WTC11 (cell line): ENCODE measurements around the gene KIF6. TPM values are rescaled to one million over a fixed set of nuclear protein-coding genes. Genes with fewer than 3 reads are reported as not detected.

Source experiments
- ATAC-seq: fragments of 200-7000 bp; cut with Tn5 transposase; 2 replicates; pipeline ENCODE4 v1.10.0; 2021; ENCODE audit warnings: mild to moderate bottlenecking, moderate library complexity
- CTCF ChIA-PET: fragments of 300-600 bp; sonication (Branson Sonifier 250); formaldehyde crosslinking; loops from one replicate; lab custom pipeline; 2021; ENCODE audit warnings: antibody characterized with exemption; lab: Charles Lee
- POLR2A ChIA-PET: fragments of 350-600 bp; sonication (Branson Sonifier 250); formaldehyde crosslinking; loops from one replicate; lab custom pipeline; 2021; ENCODE audit warnings: antibody characterized with exemption; lab: Charles Lee
- DNase-seq: peaks from one replicate; pipeline ENCODE4 v3.0.0; 2021; ENCODE audit warnings: low spot score
- H3K27ac Mint-ChIP-seq: 2 replicates; pipeline ENCODE4 v1.8.0; 2021; ENCODE audit warnings: mixed read lengths
- H3K27me3 Mint-ChIP-seq: 2 replicates; pipeline ENCODE4 v1.8.0; 2021; ENCODE audit warnings: low read depth, mild to moderate bottlenecking, moderate library complexity, mixed read lengths
- H3K36me3 Mint-ChIP-seq: 2 replicates; pipeline ENCODE4 v1.8.0; 2021; ENCODE audit warnings: mixed read lengths
- H3K4me1 Mint-ChIP-seq: 2 replicates; pipeline ENCODE4 v1.8.0; 2022; ENCODE audit warnings: mixed read lengths
- H3K4me3 Mint-ChIP-seq: 2 replicates; pipeline ENCODE4 v1.8.0; 2021; ENCODE audit warnings: mild to moderate bottlenecking, moderate library complexity, mixed read lengths
- H3K9me3 Mint-ChIP-seq: 2 replicates; pipeline ENCODE4 v1.8.0; 2021; ENCODE audit warnings: mixed read lengths
- EMX1 ChIP-seq: fragments of 250-450 bp; sonication (Bioruptor Pico); IDR thresholded peaks from 2 replicates; pipeline ENCODE4 v1.8.0; 2021; ENCODE audit warnings: mild to moderate bottlenecking
- FOXK1 ChIP-seq: sonication (generic); formaldehyde crosslinking; IDR thresholded peaks from 2 replicates; pipeline ENCODE4 v1.8.0; 2022; ENCODE audit warnings: mild to moderate bottlenecking, moderate library complexity, missing genetic modification reagents
- HMGA2 ChIP-seq: fragments of 250-450 bp; sonication (Bioruptor Pico); IDR thresholded peaks from 2 replicates; pipeline ENCODE4 v1.4.0; 2021; ENCODE audit warnings: mild to moderate bottlenecking, moderate library complexity
- JAZF1 ChIP-seq: fragments of 250-450 bp; sonication (Bioruptor Pico); IDR thresholded peaks from 2 replicates; pipeline ENCODE4 v1.9.0; 2021; ENCODE audit warnings: moderate library complexity, mild to moderate bottlenecking, inconsistent platforms
- MYBL2 ChIP-seq: sonication (generic); formaldehyde crosslinking; IDR thresholded peaks from 2 replicates; pipeline ENCODE4 v1.8.1; 2023; ENCODE audit warnings: mild to moderate bottlenecking, moderate library complexity, missing genetic modification reagents
- NR2C2 ChIP-seq: sonication (generic); formaldehyde crosslinking; IDR thresholded peaks from 2 replicates; pipeline ENCODE4 v1.8.0; 2022; ENCODE audit warnings: mild to moderate bottlenecking, missing genetic modification reagents
- NR3C1 ChIP-seq: sonication (generic); formaldehyde crosslinking; conservative IDR thresholded peaks from 2 replicates; pipeline ENCODE4 v1.8.1; 2023; ENCODE audit warnings: low read depth, mild to moderate bottlenecking, missing genetic modification reagents
- RORB ChIP-seq: fragments of 250-450 bp; sonication (Bioruptor Pico); IDR thresholded peaks from 2 replicates; pipeline ENCODE4 v1.9.0; 2021; ENCODE audit warnings: mild to moderate bottlenecking
- STAT6 ChIP-seq: sonication (generic); formaldehyde crosslinking; conservative IDR thresholded peaks from 2 replicates; pipeline ENCODE4 v1.8.1; 2023; ENCODE audit warnings: mild to moderate bottlenecking, low read depth, missing genetic modification reagents, moderate library complexity
- TP53 ChIP-seq: sonication (generic); formaldehyde crosslinking; IDR thresholded peaks from 2 replicates; pipeline ENCODE4 v1.8.1; 2023; ENCODE audit warnings: mild to moderate bottlenecking, missing genetic modification reagents
- ZBTB43 ChIP-seq: sonication (generic); formaldehyde crosslinking; IDR thresholded peaks from 2 replicates; pipeline ENCODE4 v1.8.1; 2023; ENCODE audit warnings: mild to moderate bottlenecking, missing genetic modification reagents
- ZNF281 ChIP-seq: sonication (generic); formaldehyde crosslinking; IDR thresholded peaks from 2 replicates; pipeline ENCODE4 v1.8.0; 2023; ENCODE audit warnings: mild to moderate bottlenecking, missing genetic modification reagents
- ZNF425 ChIP-seq: fragments of 250-450 bp; sonication (Bioruptor Pico); conservative IDR thresholded peaks from 2 replicates; pipeline ENCODE4 v1.9.0; 2021; ENCODE audit warnings: mild to moderate bottlenecking
- total RNA-seq: library from RNA; stranded (reverse); gene quantifications from 3 replicates; pipeline ENCODE4 v1.2.3, GENCODE V29; 2021
- TF ChIP-seq, protein P1 (sequence below): sonication (generic); formaldehyde crosslinking; IDR thresholded peaks from 2 replicates; pipeline ENCODE4 v1.8.0; 2022; ENCODE audit warnings: mild to moderate bottlenecking, missing genetic modification reagents
- TF ChIP-seq, protein P2 (sequence below): fragments of 250-450 bp; sonication (Bioruptor Pico); IDR thresholded peaks from 2 replicates; pipeline ENCODE4 v1.9.0; 2021; ENCODE audit warnings: mild to moderate bottlenecking
- TF ChIP-seq, protein P3 (sequence below): sonication (generic); formaldehyde crosslinking; IDR thresholded peaks from 2 replicates; pipeline ENCODE4 v1.8.1; 2022; ENCODE audit warnings: low read depth, missing genetic modification reagents, borderline replicate concordance

Gene KIF6
- total RNA-seq, 1 experiment from 2014 or later: 0.57 TPM

GRCh38 chr6:39296745-39297640 lies 428.2 kb downstream of the KIF6 start:
- H3K9me3 Mint-ChIP-seq: no peaks in the 10 kb centered on the region
- no peaks in the 10 kb centered on the region for H3K36me3 Mint-ChIP-seq
- CTCF ChIA-PET: interaction anchor here (1.0 to 3.0 kb wide), 2 partner anchors 67 to 107 kb away, joined by 3 to 15 read pairs; no protein-coding TSS in a partner anchor
- DNase-seq (no peak), ATAC-seq (no peak)
- peaks cover 35% of the 10 kb centered on the region for H3K4me1 Mint-ChIP-seq
- no peak overlapping the region for H3K4me3 Mint-ChIP-seq
- POLR2A ChIA-PET: no interaction called here
- TF ChIP-seq NR2C2 (no peak), ZBTB43 (no peak)
- H3K27me3 Mint-ChIP-seq: peaks cover 7% of the 10 kb centered on the region
- no peak overlapping the region for H3K27ac Mint-ChIP-seq

- H3K4me1 Mint-ChIP-seq: peaks cover 42% of the 10 kb centered on the region
- H3K27me3 Mint-ChIP-seq: peaks cover 7% of the 10 kb centered on the region
- H3K36me3 Mint-ChIP-seq: no peaks in the 10 kb centered on the region
- no peak overlapping the region; the same call in 1 of the 2 replicates for H3K27ac Mint-ChIP-seq
- H3K4me3 Mint-ChIP-seq: no peak overlapping the region
- POLR2A ChIA-PET: no interaction called here
- no peaks in the 10 kb centered on the region for H3K9me3 Mint-ChIP-seq
- CTCF ChIA-PET: interaction anchor here (0.9 to 1.7 kb wide), 2 partner anchors 129 to 298 kb away, joined by 3 read pairs; no protein-coding TSS in a partner anchor
- TF ChIP-seq EMX1 (CRISPR knock-in tag) (no peak), HMGA2 (no peak), ZNF281 (no peak), JAZF1 (no peak)
- TF ChIP-seq, protein P1, sequence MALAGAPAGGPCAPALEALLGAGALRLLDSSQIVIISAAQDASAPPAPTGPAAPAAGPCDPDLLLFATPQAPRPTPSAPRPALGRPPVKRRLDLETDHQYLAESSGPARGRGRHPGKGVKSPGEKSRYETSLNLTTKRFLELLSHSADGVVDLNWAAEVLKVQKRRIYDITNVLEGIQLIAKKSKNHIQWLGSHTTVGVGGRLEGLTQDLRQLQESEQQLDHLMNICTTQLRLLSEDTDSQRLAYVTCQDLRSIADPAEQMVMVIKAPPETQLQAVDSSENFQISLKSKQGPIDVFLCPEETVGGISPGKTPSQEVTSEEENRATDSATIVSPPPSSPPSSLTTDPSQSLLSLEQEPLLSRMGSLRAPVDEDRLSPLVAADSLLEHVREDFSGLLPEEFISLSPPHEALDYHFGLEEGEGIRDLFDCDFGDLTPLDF: no peak
- no peak for DNase-seq
- peak; percentile 27 for ATAC-seq
Observed at GRCh38 chr6:39295611-39296011, 429.6 kb downstream of the KIF6 start.

DNA sequence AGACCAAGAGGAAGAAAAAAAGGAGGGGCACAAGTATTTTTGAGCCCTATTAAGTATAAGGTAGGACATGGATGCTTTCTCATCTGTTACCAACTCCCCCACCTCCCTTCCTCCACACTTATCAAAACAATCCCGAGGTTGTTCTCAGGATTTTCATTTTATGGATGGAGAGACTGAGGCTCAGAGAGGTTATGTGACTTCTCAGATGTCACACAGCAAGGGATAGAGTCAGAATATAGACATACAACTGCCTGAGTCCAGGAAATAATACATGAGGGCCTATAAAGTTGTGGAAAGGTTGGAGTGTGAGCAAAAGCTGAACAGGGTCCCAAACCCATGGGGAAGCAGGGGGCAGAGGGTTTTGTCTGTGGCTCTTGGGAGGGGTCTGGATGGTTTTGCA lies 430.3 kb downstream of the KIF6 start:
- Mint-ChIP-seq H3K27ac (no peak overlapping the region), H3K4me1 (peaks cover 42% of the 10 kb centered on the region), H3K36me3 (no peaks in the 10 kb centered on the region), H3K9me3 (no peaks in the 10 kb centered on the region), H3K27me3 (peaks cover 7% of the 10 kb centered on the region), H3K4me3 (no peak overlapping the region)
- no peak for ATAC-seq
- ChIA-PET POLR2A (no interaction called here), CTCF (interaction anchor here (0.7 to 1.7 kb wide), 2 partner anchors 105 to 298 kb away, joined by 3 to 4 read pairs; no protein-coding TSS in a partner anchor)
- DNase-seq: no peak
- no peak for TF ChIP-seq STAT6 (CRISPR knock-in tag)
- TF ChIP-seq ZBTB43: no peak
- no peak for TF ChIP-seq MYBL2 (CRISPR knock-in tag)
- no peak for TF ChIP-seq TP53 (CRISPR knock-in tag)
- no peak for TF ChIP-seq ZNF425
- TF ChIP-seq FOXK1 (CRISPR knock-in tag): no peak
- TF ChIP-seq, protein P2, sequence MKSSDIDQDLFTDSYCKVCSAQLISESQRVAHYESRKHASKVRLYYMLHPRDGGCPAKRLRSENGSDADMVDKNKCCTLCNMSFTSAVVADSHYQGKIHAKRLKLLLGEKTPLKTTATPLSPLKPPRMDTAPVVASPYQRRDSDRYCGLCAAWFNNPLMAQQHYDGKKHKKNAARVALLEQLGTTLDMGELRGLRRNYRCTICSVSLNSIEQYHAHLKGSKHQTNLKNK (CRISPR knock-in tag): no peak
- TF ChIP-seq NR3C1 (CRISPR knock-in tag): no peak
- TF ChIP-seq, protein P3, sequence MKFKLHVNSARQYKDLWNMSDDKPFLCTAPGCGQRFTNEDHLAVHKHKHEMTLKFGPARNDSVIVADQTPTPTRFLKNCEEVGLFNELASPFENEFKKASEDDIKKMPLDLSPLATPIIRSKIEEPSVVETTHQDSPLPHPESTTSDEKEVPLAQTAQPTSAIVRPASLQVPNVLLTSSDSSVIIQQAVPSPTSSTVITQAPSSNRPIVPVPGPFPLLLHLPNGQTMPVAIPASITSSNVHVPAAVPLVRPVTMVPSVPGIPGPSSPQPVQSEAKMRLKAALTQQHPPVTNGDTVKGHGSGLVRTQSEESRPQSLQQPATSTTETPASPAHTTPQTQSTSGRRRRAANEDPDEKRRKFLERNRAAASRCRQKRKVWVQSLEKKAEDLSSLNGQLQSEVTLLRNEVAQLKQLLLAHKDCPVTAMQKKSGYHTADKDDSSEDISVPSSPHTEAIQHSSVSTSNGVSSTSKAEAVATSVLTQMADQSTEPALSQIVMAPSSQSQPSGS (CRISPR knock-in tag): no peak
- no peak for TF ChIP-seq RORB (CRISPR knock-in tag)
